Stomach (tissue), 9 donors: Measurements from ENCODE around the gene SC5D. TPM values are rescaled to one million over a fixed set of nuclear protein-coding genes. Genes with fewer than 3 reads are reported as not detected.

Experiments
- DNase-seq, 2 donors: peaks; one replicate each; pipeline versions ENCODE4 v3.0.0 to v3.0.0-alpha.2; 2013 to 2019
- H3K27ac ChIP-seq, 5 donors: fragments of 200-600 bp in 4 of 5; sonication (generic) in 4 of 5; one replicate each; pipeline ENCODE4 v1.5.1; 2013 to 2019; ENCODE audit warnings: mild to moderate bottlenecking in 1 of 5, moderate library complexity in 1 of 5
- H3K27me3 ChIP-seq, 3 donors: fragments of 200-600 bp; sonication (generic); one replicate each; pipeline ENCODE4 v1.5.1; 2017 to 2019; ENCODE audit warnings: mixed run types in 1 of 3
- H3K36me3 ChIP-seq, 4 donors: fragments of 200-600 bp; sonication (generic); 1 replicate in 3 of 4; 2 replicates in 1 of 4; pipeline ENCODE4 v1.5.1; 2016 to 2019
- H3K4me1 ChIP-seq, 4 donors: fragments of 200-600 bp; sonication (generic); one replicate each; pipeline ENCODE4 v1.5.1; 2016 to 2019
- H3K4me3 ChIP-seq, 4 donors: fragments of 200-600 bp; sonication (generic) in 3 of 4; one replicate each; pipeline ENCODE4 v1.5.1; 2016 to 2019; ENCODE audit warnings: mild to moderate bottlenecking in 1 of 4
- H3K9me3 ChIP-seq, 4 donors: fragments of 200-600 bp; sonication (generic); one replicate each; pipeline ENCODE4 v1.5.1; 2016 to 2019
- EP300 ChIP-seq: sonication (generic); formaldehyde crosslinking; IDR thresholded peaks from one replicate; pipeline ENCODE4 v1.6.1; 2017; ENCODE audit warnings: antibody characterized with exemption
- POLR2A ChIP-seq, 4 donors: fragments of 450-650 bp; IDR thresholded peaks; one replicate each; pipeline ENCODE4 v1.6.1; 2016; ENCODE audit warnings: antibody characterized with exemption in 4 of 4, control low read depth in 2 of 4, mild to moderate bottlenecking in 1 of 4, moderate library complexity in 1 of 4
- POLR2AphosphoS5 ChIP-seq, 3 donors: sonication (generic); formaldehyde crosslinking; IDR thresholded peaks; one replicate each; pipeline ENCODE4 v1.6.1; 2016; ENCODE audit warnings: antibody characterized with exemption in 3 of 3
- WGBS, 5 donors: extraction: QIAGEN DNeasy Blood & Tissue Kit in 3 of 5; methylation state at CpG; one replicate each; pipeline versions ENCODE4 v1.1.5 to v1.1.7; 2013 to 2018; 5-methylcytosine and 5-hydroxymethylcytosine counted together
- intact Hi-C: fragments of 100-400 bp; cut with DNase I; formaldehyde crosslinking; loops from one replicate; pipeline ENCODE4 v1.15.1; 2023; ENCODE audit warnings: low total_unique reads
- polyA plus RNA-seq, 3 donors: library from polyadenylated mRNA; stranded (reverse); fragments of 200-250 nt; gene quantifications; one replicate each; pipeline ENCODE4 v1.2.3, GENCODE V29; 2013
- total RNA-seq, 5 donors: library from RNA; depleted of rRNA; stranded (reverse); fragments of >200 nt; gene quantifications; one replicate each; pipeline versions ENCODE4 v1.1.0 to v1.2.3, GENCODE V29; 2014 to 2016
- TF ChIP-seq, protein P1 (sequence below), 7 experiments: fragments of 450-650 bp in 4 of 7; fragments of 200-600 bp in 3 of 7; sonication (generic) in 3 of 7; IDR thresholded peaks; one replicate each; pipeline ENCODE4 v1.5.1; 2016 to 2019; ENCODE audit warnings: antibody characterized with exemption in 7 of 7, control low read depth in 2 of 7, mild to moderate bottlenecking in 1 of 7
- donor health status: healthy with polysubstance abuse.
- donor health status: Bipolar disorder and iron deficiency.
- donor health status: healthy.

SC5D gene
- total and polyA plus RNA-seq, 8 donors = 8.2 to 129 (median 16.6) TPM

DNA sequence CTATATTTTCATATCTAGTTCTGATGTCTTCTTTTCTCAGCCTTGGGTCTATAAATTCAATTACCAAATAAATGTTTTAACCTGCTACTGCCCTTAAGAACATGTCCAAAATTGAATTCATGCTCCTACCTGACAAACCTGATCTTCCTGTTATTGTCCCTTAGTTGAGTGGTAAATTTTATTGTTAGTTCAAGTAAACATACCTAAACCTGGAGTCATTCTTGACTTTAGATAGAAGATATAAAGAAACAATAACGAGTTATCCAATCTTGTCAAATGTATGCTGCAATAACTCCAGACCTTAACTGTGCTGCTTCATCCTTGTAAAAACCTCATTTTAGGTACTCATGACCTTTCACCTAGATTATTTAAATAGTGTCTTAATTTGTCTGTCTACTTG is 34.6 kb upstream of the SC5D start:
- H3K4me1 ChIP-seq = no peaks in the 10 kb centered on the region
- WGBS, 5 donors = 27 to 69% (median 47%) methylated on average over 1 of the region's 1 CpG
- no peak overlapping the region for H3K27ac ChIP-seq
- no peaks in the 10 kb centered on the region for H3K27me3 ChIP-seq
- intact Hi-C loops = no loop called here
- no peak for DNase-seq
- H3K9me3 ChIP-seq = peaks cover 0 to 7% (median 6%) of the 10 kb centered on the region in 4 donors
- TF ChIP-seq POLR2AphosphoS5 (IDR thresholded peaks at IDR 0.05) (no peak), POLR2A (IDR thresholded peaks at IDR 0.05) (no peak), EP300 (no peak)
- TF ChIP-seq, protein P1, sequence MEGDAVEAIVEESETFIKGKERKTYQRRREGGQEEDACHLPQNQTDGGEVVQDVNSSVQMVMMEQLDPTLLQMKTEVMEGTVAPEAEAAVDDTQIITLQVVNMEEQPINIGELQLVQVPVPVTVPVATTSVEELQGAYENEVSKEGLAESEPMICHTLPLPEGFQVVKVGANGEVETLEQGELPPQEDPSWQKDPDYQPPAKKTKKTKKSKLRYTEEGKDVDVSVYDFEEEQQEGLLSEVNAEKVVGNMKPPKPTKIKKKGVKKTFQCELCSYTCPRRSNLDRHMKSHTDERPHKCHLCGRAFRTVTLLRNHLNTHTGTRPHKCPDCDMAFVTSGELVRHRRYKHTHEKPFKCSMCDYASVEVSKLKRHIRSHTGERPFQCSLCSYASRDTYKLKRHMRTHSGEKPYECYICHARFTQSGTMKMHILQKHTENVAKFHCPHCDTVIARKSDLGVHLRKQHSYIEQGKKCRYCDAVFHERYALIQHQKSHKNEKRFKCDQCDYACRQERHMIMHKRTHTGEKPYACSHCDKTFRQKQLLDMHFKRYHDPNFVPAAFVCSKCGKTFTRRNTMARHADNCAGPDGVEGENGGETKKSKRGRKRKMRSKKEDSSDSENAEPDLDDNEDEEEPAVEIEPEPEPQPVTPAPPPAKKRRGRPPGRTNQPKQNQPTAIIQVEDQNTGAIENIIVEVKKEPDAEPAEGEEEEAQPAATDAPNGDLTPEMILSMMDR (IDR thresholded peaks at IDR 0.05) = no peak
- H3K36me3 ChIP-seq = no peaks in the 10 kb centered on the region
- no peak overlapping the region for H3K4me3 ChIP-seq

- 72 to 87% (median 81%) methylated on average over 4 to 6 of the region's 6 CpGs for WGBS, 5 donors
- H3K27me3 ChIP-seq = peaks cover 0 to 53% (median 8%) of the 10 kb centered on the region in 3 donors
- H3K27ac ChIP-seq = no peak overlapping the region
- H3K36me3 ChIP-seq = no peaks in the 10 kb centered on the region
- TF ChIP-seq, protein P1 (IDR thresholded peaks at IDR 0.05) = no peak
- TF ChIP-seq POLR2AphosphoS5 (IDR thresholded peaks at IDR 0.05) (no peak), EP300 (no peak), POLR2A (IDR thresholded peaks at IDR 0.05) (no peak)
- H3K4me3 ChIP-seq = no peak overlapping the region
- intact Hi-C loops = no loop called here
- H3K9me3 ChIP-seq = peaks cover 0 to 16% (median 12%) of the 10 kb centered on the region in 4 donors
- no peak for DNase-seq
- no peaks in the 10 kb centered on the region for H3K4me1 ChIP-seq
Measured at GRCh38 chr11:121265586-121265985, 27.0 kb upstream of the SC5D start.

DNA sequence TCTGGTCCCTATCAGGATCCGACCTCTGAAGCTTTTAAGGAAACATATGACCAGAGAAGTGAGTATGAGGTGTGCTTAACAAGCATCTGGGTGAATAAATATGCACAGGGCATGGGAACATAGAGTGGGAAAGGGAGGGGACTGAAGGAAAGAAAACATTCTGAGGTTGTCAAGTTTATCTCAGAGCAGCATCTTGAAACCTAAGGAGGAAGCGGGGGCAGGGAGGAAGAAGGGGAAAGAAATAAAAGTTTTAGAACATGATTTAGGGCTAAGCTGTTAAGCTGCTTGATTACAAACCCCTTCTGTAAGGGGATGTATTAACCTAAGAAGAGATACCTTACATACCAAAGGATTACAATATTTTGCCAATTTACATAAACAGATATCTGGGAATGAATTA is 24.0 kb upstream of the SC5D start:
- no peak overlapping the region for H3K27ac ChIP-seq
- no peak for DNase-seq
- no peaks in the 10 kb centered on the region for H3K36me3 ChIP-seq
- intact Hi-C loops = no loop called here
- peaks cover 0 to 4% (median under 1%) of the 10 kb centered on the region in 4 donors for H3K9me3 ChIP-seq
- TF ChIP-seq POLR2AphosphoS5 (IDR thresholded peaks at IDR 0.05) = no peak
- TF ChIP-seq, protein P1 (IDR thresholded peaks at IDR 0.05) = no peak
- TF ChIP-seq EP300 = no peak
- TF ChIP-seq POLR2A (IDR thresholded peaks at IDR 0.05) = no peak
- 10 to 27% (median 17%) methylated on average over 2 of the region's 2 CpGs for WGBS, 5 donors
- H3K4me3 ChIP-seq = no peak overlapping the region
- H3K4me1 ChIP-seq = no peaks in the 10 kb centered on the region
- H3K27me3 ChIP-seq = peaks cover 0 to 61% (median 8%) of the 10 kb centered on the region in 3 donors

GRCh38 chr11:121270001-121270678 is 22.4 kb upstream of the SC5D start:
- intact Hi-C loops = no loop called here
- no peaks in the 10 kb centered on the region for H3K9me3 ChIP-seq
- no peaks in the 10 kb centered on the region for H3K36me3 ChIP-seq
- 48 to 51% (median 50%) methylated on average over 7 of the region's 7 CpGs for WGBS, 5 donors
- no peaks in the 10 kb centered on the region for H3K4me1 ChIP-seq
- peaks cover 0 to 49% (median 8%) of the 10 kb centered on the region in 3 donors for H3K27me3 ChIP-seq
- no peak for DNase-seq
- TF ChIP-seq POLR2A (IDR thresholded peaks at IDR 0.05) (no peak), POLR2AphosphoS5 (IDR thresholded peaks at IDR 0.05) (no peak)
- no peak overlapping the region for H3K4me3 ChIP-seq
- no peak overlapping the region for H3K27ac ChIP-seq

- DNase-seq = no peak
- TF ChIP-seq POLR2A (IDR thresholded peaks at IDR 0.05) (no peak), POLR2AphosphoS5 (IDR thresholded peaks at IDR 0.05) (no peak), EP300 (no peak)
- TF ChIP-seq, protein P1 (IDR thresholded peaks at IDR 0.05) = no peak
- Histone ChIP-seq H3K27ac (no peak overlapping the region), H3K4me1 (no peaks in the 10 kb centered on the region), H3K36me3 (no peaks in the 10 kb centered on the region), H3K27me3 (peaks cover 0 to 19% (median 3%) of the 10 kb centered on the region in 3 donors), H3K4me3 (no peak overlapping the region), H3K9me3 (peaks cover 0 to 8% (median 3%) of the 10 kb centered on the region in 4 donors)
- 79 to 86% (median 83%) methylated on average over 4 of the region's 4 CpGs for WGBS, 5 donors
- intact Hi-C loops = no loop called here
Measured at GRCh38 chr11:121274332-121274991, 18.1 kb upstream of the SC5D start.
